ENCODE measurements around the gene COL7A1. TPM values are rescaled to one million over a fixed set of nuclear protein-coding genes. Genes with fewer than 3 reads are reported as not detected.

COL7A1 gene
- total RNA-seq, 1 experiment from 2014 or later: 8.1 TPM

- TF ChIP-seq ZNF263 (CRISPR knock-in tag; IDR thresholded peaks at IDR 0.05; ENCODE audit: low read depth): no peak
- TF ChIP-seq PRDM15 (CRISPR knock-in tag; IDR thresholded peaks at IDR 0.05): no peak
- TF ChIP-seq NFYB (CRISPR knock-in tag; conservative IDR thresholded peaks at IDR 0.05; ENCODE audit: low read depth): no peak
- TF ChIP-seq SP1 (CRISPR knock-in tag; conservative IDR thresholded peaks at IDR 0.05): no peak
- TF ChIP-seq NR1H2 (CRISPR knock-in tag; IDR thresholded peaks at IDR 0.05): no peak
- no peak for TF ChIP-seq NFE2L1 (CRISPR knock-in tag; IDR thresholded peaks at IDR 0.05)
- no peak for TF ChIP-seq PREB (CRISPR knock-in tag; IDR thresholded peaks at IDR 0.05; ENCODE audit: borderline replicate concordance)
- no peak for TF ChIP-seq CTCF (IDR thresholded peaks at IDR 0.05)
- TF ChIP-seq SMAD4 (CRISPR knock-in tag; IDR thresholded peaks at IDR 0.05): no peak
- no peak for TF ChIP-seq IRF1 (CRISPR knock-in tag; IDR thresholded peaks at IDR 0.05)
- no peak for TF ChIP-seq ZNF416 (CRISPR knock-in tag; IDR thresholded peaks at IDR 0.05)
- no peak for TF ChIP-seq ATF6 (CRISPR knock-in tag; IDR thresholded peaks at IDR 0.05)
- TF ChIP-seq RORB (CRISPR knock-in tag; IDR thresholded peaks at IDR 0.05): no peak
- TF ChIP-seq ZNF425 (CRISPR knock-in tag; conservative IDR thresholded peaks at IDR 0.05): no peak
- TF ChIP-seq ZBTB43 (CRISPR knock-in tag; IDR thresholded peaks at IDR 0.05): no peak
- TF ChIP-seq ETV6 (CRISPR knock-in tag; IDR thresholded peaks at IDR 0.05): no peak
- no peak for TF ChIP-seq EMX1 (CRISPR knock-in tag; IDR thresholded peaks at IDR 0.05)
- TF ChIP-seq MLX (CRISPR knock-in tag; IDR thresholded peaks at IDR 0.05): no peak
- Mint-ChIP-seq H3K27ac (no peak overlapping the region), H3K9me3 (no peaks in the 10 kb centered on the region), H3K36me3 (peaks cover 35% of the 10 kb centered on the region), H3K27me3 (ENCODE audit: low read depth) (no peaks in the 10 kb centered on the region), H3K4me3 (no peak overlapping the region), H3K4me1 (no peaks in the 10 kb centered on the region)
- POLR2A ChIA-PET: no interaction called here
- ATAC-seq (no peak), DNase-seq (ENCODE audit: low spot score) (no peak)
- CTCF ChIA-PET: no interaction called here
Measured at GRCh38 chr3:48521635-48522034, 73.5 kb downstream of the COL7A1 start.
